ENCODE measurements around the gene NEDD4L.

The NEDD4L gene

DNA sequence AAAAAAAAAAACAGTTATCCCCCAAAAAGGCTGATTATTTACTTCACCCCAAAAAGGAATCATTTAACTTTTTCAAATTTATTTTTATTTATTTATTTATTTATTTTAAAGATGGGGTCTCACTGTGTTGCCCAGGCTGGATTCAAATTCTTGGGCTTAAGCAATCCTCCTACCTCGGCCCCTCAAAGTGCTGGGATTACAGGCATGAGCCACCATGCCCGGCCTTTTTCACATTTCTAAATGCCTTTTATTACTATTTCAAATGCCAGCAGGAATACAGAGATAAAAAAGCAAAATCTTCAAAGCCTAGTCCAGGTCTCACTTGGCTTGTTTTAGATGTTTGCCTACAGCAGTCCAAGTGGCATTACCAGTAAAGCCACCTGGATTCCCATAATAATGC is 345.7 kb downstream of the NEDD4L start:
- no peak for FAIRE-seq

DNA sequence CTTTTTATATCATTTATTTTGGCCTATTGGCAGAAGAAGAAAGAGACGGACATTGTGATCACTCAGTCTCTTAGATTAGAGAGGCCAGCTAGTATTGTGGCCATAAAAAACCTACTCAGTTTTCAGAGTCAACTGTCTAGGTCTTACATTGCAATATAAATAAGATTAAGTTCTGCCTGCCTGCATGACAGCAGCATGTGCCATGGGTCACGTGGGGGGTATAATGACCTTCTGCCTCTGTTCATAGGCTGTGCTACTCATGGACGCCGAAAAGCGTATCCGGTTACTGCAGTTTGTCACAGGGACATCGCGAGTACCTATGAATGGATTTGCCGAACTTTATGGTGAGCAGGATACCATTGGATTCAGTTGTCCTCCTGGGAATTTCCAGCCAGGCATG is 346.4 kb downstream of the NEDD4L start:
- no peak for FAIRE-seq

DNA sequence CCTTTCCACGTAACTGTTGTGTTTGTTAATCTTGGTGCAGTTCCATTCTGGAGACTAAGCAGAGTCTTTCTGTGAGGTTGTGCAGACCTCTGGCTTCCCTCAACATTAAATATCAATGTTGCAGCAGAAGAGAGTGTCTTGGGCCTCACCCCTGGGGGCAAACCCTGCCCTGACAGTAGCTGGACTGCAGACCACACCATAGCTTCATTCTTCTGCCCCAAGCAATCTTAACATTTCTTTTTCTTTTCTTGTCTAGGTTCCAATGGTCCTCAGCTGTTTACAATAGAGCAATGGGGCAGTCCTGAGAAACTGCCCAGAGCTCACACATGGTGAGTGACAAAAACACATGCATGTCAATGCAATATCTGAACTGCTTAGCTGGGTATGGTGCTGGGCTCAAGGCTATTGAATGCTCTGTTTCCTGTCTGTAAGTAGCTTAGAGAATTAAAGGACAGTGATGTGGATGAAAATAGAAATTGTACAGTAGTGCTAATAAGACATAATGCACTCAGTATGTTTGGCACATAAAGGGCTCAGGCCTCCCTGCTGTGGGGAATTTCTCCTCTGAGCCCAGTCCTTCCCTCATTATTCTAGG is 347.3 kb downstream of the NEDD4L start:
- FAIRE-seq, result no peak

DNA sequence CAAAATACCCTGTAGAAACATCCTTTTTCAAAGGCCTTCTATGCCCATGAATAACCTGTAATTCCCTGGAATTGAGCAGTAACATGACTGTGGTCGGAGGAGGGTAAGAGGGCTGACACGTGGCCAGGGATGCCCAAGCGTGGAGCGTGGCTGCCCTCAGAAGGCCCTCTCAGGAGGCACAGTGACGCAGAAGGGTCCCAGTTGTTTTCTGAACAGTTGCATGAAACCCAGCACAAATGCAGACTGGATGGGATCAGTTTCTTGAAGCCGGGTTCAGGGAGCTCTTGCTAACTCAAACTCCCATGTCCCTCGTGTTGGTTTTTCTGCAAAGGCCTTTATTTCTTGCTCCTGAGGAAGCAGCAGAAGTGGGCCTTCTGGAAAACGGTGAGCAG is 347.9 kb downstream of the NEDD4L start:
- no peak for FAIRE-seq

DNA sequence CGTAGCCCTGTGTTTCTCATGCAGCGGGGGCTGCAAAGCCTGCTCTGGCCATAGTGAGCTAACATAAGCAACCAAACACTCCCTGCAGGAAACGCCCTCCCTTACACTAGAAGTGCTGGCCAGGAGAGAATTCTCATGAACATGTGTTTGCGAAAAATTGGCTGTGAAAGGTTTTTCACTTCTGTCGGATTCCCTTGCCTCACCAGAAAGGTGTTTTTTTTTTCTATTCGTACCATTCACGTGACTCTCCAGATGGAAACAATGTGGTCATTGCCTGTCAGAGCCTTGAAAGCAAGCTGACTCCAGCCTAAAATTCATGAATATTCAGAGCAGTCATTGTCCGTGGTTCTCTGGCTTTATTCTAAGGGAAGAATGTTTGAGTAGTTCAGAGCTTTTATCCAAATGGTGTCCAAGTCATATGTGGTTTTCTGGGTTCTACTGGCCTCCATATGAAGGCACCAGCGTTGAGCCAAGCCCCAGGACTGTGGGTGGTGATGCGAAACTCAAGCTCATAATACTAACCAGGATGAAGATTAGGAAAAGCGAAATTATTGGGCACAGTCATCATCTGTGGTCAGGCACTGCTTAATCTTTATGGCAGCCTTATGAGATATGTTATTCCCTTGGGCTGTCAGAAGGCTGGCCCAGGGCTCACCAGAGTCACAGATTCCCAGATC is 348.4 kb downstream of the NEDD4L start:
- FAIRE-seq, result no peak

DNA sequence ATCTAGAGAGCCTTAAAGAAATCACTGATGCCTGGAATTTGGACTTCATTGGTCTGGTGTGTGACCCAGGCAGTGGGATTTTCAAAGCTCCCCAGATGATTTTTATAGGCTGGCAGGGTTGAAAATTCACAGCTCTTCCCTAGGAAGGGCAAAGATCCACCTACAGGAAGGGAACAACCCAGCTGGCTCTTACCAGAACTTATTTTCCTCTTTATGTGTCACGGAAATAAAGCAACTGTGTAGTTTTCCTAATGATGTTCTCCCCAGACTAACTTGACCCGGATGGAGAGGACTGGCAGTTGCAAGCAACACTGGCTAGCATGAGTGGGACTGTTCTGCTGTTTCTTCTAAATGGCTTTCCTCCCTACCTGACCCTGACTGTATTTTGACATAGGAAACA is 349.3 kb downstream of the NEDD4L start:
- FAIRE-seq, result no peak

DNA sequence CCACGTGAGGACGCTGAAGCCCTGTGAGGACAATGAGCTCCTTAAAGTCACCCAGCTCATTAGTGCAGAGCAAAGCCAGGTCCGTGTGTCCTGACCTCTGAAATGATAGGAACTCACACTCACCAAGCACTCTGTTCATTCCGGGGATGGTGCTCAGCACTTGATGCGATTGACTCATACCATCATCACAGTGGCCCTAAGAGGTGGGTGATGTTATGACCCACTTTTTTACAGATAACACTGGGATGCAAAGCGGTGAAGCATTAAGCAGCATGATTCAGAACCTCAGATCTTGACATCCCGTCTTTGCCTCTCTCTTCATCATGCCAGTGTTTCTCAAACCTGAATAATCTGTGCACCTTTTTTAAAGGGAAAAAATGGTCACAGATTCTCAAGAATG is 350.0 kb downstream of the NEDD4L start:
- no peak for FAIRE-seq

DNA sequence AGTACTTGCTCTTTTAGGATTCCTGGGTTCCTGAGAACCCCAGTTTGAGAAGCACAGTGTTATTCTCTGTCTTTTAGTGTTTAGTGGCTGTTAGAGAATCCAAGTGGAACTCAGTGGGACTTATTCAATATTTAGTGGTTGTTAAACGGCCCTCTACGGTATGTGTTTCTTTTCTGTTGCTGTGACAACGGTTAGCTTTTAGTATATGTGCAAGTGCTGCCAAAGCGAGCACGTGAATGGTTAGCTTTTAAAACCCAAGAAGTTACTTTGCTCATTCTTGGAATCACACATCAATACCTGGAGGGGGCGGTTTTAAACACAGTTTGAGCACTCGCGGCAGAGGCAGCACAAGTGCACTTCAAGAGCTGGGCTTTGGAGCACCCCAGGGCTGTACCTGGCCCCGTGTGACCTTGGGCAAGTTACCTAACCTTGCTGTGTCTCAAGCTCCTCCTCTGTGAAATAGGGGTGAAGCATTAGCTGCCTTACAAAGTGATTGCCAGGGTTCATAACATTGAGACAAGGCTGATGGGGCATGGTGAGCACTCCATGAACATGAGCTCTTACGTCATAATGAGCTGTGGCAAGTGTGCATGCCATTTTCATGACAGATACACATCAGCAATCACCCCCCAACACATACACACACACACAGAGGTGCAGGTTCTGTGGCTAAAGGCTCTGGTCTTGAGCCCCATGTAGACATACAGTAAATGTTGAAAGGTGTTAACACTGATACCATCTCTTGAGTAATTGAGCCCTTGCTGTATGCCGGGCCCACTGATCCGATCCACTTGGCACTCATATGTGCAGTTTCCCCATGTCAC is 350.8 kb downstream of the NEDD4L start:
- no peak for FAIRE-seq

GRCh38 chr18:58396144-58396543 is 352.1 kb downstream of the NEDD4L start:
- no peak for FAIRE-seq

- no peak for FAIRE-seq
These were observed 352.9 kb downstream of the NEDD4L start for GRCh38 chr18:58396966-58397365.

- no peak for FAIRE-seq
These were observed 353.5 kb downstream of the NEDD4L start for GRCh38 chr18:58397385-58398132.

DNA sequence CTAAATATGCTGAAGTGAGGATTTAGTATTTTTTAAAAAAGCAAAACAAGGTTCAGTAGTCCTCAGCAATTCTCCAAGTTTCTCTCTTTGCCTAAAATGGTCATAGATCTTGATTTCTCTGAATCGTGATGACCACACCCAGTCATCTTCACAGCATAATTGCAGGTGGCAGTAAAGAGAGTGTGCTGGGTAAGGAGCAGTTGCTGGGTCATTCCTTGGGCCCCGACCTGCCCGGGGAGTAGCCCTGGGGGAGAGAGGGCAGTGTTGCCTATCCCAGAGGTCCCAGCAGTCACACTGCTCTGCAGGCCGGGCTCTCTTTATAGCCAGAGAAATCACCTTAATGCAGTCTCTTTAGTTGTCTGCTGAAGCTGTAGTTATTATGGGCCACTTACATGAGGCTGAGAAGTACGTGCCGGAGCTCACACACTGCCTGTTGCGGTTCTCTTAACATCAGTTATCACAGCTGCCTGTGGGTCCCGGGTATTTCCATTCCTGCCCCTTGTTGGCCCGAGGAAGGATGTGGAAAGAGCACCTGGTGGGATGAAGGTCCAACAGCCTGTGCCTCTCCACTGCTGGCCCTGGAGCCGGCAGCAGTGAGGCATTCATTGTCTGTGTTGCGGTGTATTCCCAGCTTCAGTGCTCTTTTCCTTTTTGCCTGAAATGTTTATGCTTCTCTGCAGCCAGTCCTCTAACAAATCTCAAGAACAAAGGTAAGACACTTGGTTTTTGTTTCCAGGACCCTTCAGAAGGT is 354.8 kb downstream of the NEDD4L start:
- FAIRE-seq, result no peak

DNA sequence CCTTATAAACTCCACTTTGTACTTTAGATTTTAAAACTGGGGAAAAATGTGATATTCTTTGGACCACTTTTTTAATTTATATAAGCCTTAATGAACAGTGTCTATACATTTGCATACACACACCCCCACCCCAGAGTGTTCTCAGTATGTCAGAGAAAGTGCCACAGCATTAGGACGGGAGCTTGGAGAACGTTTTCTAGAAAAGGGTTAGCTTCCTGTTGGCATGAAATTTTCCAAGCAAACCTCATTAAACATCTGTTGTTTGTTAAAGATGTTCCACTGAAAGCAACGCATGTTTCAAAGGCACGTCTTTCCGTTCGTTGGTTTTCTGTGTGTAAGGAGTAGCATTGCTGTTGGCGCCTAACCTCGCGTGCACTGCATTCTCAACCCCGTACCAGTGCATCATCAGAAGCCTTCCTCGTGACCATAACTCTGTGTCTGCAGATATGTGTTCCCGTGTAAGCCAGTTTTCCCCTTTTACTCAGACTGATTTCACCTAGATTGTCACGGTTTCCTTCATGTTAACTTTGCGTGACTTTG is 356.4 kb downstream of the NEDD4L start:
- FAIRE-seq, result no peak

DNA sequence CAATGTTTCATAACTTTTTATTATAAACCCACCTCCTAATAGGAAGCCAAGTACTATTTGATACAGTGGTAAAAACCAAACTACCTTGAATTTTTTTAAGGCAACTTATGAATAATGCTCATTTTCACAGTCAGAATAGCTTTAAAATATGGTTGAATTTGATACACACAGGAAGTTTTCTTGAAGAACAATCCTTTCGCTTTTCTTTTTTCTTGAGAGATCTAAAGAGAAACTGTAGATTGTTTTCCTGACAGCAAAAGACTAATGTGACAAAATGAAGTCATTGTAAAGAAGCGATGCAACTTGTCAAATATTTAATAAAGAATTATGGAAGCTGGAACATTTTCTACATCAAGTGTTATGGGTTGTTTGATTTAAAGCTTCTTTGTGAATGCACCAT is 357.2 kb downstream of the NEDD4L start:
- FAIRE-seq, result no peak

GRCh38 chr18:58402247-58402646 is 358.2 kb downstream of the NEDD4L start:
- FAIRE-seq, result no peak

- no peak for FAIRE-seq
These were observed 359.1 kb downstream of the NEDD4L start for GRCh38 chr18:58402951-58403702.

DNA sequence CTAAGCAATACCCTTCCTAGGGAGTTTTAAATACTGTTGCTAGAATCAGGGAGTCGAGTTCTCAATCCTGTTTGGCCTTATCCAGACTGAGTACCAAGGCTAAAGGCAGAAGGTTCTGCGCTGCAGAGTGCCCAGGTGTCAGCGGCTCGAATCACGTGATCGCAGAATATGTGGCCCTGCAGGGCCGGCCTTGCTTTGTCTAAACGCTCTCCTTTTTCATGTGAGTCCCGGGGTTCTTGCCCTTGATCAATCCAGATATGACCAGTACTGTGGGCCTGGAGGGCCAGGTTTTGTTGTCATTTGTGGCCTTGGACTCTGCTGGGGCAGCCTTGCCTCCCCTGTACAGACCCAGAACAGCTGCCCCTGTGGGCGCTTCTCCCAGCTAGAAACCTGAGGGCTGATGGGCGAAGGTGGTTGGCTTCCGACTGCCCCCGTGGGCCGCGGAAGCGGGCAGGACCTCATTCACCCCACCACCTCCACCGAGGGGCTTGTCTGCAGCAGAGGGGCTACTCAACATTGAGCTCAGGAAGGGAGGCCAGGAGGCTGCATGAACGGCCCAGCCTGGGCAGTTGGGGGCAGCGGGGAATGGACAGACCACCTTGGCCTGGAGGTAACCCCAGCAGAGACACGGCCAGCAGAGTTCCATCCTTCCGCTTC is 359.9 kb downstream of the NEDD4L start:
- no peak for FAIRE-seq

DNA sequence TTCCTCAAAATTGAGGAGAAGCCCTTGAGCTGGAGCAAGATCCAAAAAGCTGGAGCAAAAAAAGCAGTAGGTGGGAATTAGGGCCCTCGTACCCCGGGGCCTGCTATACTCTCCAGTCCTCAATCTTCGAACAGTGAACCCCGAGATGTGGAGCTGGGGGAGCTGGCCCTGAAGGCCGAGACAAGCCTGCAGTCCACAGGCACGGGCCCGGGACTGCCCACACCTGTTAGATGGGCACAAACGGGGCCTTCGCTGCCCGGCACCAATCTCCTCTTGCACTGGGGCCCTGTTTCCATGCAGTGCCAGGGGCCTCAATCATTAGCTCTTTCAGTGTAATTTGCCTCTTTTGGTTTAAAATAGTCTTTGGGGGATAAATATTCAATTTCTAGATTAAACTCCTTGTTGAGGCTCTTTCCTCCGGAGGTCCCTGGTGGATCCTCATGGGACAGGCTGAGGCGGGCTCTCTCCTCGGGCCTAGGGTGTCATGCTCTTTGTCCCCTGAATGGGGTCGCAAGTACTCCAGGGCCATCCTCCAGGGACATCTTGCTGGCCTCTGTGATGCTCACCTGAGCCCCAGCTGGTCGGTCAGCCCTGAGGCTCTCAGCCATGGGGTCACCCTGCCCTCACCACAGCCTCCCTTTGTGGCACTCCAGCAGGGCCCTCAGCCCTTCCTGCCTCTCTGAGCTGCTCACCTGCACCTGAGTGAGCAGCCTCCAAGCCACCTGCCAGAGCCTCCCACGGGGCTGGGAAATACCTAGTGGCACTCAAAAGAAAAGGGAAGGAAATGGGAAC is 361.3 kb downstream of the NEDD4L start:
- FAIRE-seq, result no peak

- FAIRE-seq, result no peak
These were observed 363.2 kb downstream of the NEDD4L start for GRCh38 chr18:58407263-58407648.

Measured in A204.1 (cell line).